GM18511 (cell line): ENCODE measurements around the gene LTB4R2.

Source experiments
- ATAC-seq: cut with Tn5 transposase; IDR thresholded peaks from one replicate; pipeline ENCODE4 v1.9.1; 2021; ENCODE audit warnings: mild to moderate bottlenecking, moderate library complexity; ENCODE audit not compliant: unreplicated experiment

LTB4R2 gene

DNA sequence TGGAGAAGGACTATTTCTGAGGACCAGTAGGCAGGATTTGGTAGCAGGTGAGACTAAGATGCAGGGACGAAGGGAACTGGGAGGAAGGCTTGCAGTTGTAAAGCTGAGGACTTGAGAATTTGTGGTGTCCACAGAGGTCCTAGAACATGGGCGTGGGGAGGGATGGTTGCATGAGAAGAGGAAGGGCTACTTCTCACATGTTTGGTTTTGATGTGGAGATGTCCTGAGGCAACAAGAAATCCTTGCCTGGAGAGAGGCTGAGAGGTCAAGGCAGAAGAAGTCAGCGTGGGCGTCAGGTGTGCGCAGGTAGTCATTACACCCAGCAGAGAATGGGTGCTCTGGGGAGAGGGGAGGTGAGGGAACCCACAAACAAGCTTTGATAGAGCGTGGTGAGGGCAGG is 32.9 kb upstream of the LTB4R2 start:
- ATAC-seq: no peak

DNA sequence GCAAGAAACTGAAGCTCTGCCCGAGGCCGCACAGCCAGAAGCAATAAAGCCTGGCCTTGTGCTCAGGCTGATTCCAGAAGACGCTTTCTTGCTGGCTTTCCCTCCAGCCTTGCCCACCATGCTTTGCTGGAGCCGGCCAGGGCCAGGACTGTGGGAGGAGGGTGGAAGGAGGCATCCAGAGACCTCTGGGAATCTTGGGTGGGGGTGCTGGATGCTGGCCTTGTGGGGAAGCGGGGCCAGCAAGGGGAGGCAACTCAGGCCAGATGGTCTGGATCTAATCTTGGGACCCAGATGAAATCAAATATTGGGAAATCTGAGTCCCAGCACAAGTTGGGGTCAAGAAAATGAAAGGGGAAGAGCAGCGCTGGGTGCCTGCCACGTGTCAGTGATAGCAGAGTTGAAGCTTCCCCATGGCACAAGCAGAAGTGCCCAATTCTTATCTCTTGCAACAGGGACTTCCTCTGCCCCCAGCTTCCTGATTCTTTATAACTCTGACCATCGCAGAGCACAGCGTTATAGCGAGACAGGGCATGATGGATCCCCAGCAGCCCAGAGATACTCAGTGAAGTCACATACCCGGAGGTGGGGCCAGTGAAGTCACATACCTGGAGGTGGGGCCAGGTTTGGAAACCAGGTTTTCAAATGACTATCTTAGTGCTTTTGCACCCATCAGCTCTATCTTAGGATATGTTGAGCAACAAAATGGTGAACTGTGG is 32.2 kb upstream of the LTB4R2 start:
- ATAC-seq: no peak

GRCh38 chr14:24278424-24278823 is 31.5 kb upstream of the LTB4R2 start:
- no peak for ATAC-seq

DNA sequence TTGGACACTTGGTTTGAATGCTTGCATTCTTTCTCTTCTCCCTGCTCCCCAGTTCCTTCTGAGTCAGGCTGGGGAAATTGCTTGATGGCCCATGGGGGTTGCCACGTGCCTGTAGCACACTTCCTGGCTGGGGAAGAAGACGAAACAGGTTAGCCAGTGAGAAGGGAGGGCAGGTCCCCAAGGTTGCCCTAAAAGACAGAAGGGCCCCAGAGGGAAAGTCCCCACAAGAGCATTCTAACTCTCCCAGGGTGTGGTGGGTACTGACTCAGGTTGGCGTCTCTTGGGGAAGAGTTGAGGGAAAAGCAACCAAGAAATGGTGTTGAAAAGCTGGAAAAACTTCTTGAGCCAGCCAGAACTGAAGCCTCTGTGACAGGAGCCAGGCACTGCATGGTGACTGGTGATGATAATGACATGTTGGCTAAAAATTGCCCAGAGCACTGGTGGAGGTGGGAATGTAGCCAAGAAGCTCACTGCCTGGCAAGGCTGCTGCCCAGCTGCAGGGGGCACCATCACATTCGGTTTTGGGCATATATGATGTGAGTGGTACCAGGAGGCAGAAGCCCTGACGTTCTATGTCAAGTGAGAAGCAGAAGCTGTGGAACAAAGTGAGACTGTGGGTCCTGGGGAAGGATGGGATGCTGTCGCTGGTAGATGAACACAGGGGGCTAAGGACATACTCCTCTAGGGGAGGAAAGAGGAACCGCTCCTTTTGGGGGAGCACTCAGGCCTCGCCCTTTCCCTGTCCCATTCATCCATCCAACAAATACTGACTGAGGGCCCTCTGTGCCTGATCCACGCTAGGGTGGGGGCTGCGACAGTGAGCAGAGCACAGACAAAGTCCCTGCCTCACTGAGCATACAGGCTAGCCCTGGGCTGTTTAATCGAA is 30.4 kb upstream of the LTB4R2 start:
- peak; percentile 85 for ATAC-seq

- no peak for ATAC-seq
These were observed 29.0 kb upstream of the LTB4R2 start for GRCh38 chr14:24280797-24281460.

- no peak for ATAC-seq
These were observed 28.3 kb upstream of the LTB4R2 start for GRCh38 chr14:24281636-24282035.

DNA sequence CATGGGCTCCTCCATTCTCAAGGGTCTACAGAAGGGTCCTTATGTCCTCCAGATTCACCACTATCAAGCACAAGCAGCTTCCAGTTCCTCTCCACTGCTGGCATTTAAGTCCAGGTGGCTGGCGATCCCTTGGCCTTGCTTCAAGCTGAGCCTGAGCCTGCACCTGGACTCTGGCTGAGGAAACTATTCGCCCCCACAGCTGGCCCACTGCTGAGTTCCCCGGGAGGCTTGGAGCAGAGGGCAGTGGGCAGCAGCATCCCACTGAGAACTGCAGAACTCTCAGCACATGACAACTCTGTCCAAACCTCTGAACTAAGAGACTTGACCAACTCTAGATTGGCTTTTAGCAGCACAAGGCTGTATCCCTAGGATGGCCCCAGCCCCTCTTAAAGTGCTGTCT is 27.2 kb upstream of the LTB4R2 start:
- no peak for ATAC-seq

- ATAC-seq: no peak
These were observed 26.0 kb upstream of the LTB4R2 start for GRCh38 chr14:24283796-24284460.

DNA sequence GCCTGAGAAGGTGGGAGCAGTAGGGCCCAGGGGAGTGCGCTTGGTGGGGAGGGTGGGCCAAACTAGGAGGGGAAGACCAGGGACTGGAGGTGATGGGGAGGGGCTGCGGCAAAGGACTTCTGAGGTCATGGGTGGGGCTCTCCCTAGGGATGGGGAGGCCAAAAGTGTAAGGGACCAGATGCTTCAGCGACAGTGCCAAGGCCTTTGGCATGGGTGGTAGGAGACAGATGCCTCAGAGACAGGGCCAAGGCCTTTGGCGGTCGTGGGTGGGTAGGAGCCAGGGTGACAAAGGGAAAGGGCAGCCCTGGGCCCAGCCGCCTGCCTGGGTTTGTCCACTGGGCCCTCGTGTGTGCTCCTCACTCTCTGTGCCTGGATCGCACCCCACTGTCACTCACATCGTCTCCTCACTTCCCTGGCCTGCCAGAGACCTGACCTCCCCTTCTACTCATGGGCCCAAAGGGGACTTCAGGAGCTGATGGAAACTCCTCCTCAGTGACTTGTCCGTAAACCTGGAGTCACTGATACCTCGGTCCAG is 25.4 kb upstream of the LTB4R2 start:
- no peak for ATAC-seq

GRCh38 chr14:24285351-24285750 is 24.6 kb upstream of the LTB4R2 start:
- ATAC-seq: no peak

- ATAC-seq: no peak
These were observed 22.9 kb upstream of the LTB4R2 start for GRCh38 chr14:24286996-24287395.

DNA sequence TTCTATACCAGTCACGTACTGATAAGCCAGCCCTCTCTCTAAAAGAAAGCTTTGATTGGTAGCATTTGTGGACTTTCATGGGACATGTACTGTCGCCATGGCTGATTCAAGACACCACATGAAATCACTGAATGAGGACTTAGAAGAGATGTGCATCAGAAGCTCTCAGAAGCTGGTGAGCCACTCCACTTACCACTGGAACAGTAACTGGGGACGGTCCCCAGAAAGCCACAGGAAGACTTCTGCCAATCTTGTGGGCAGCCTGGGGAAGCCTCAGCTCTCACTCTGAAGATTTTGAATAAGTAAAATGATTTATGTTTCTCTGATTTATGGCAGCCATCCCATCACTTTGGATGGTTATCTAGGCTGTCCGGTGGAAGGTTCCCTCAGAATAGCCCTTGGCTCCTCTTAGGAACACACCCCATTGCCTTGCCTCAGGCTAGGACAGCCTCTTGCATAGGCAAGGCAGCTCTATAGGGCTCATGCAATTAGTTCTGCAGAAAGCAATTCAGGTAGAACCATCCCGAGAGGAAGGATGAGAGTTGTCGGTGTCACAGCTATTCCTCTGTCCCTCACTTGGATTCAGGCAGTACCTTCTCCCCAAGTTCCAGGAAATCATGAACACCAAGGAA is 20.2 kb upstream of the LTB4R2 start:
- ATAC-seq: peak; percentile 79

DNA sequence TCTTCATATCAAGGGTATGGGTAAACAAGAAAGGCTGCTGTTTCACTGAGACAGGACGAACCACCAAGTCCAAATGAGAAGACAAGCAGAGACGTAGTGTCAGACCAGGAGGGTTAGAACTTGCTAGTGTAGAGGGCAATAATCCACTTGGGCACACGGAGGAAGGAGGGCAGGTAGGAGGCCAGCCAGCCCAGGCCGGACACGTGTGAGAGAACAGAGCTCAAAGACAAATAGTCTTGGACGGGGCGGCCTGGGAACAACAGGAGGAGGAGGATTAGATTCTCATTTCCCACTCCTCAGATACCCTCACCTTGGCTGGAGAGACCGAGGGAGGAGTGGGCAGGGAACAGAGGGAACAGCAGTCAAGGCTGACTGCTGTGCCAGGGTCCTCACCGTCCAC is 19.2 kb upstream of the LTB4R2 start:
- no peak for ATAC-seq

- no peak for ATAC-seq
These were observed 18.4 kb upstream of the LTB4R2 start for GRCh38 chr14:24291446-24292117.

- ATAC-seq: no peak
These were observed 17.7 kb upstream of the LTB4R2 start for GRCh38 chr14:24292118-24292807.

- ATAC-seq: no peak
These were observed 16.4 kb upstream of the LTB4R2 start for GRCh38 chr14:24293525-24293924.

DNA sequence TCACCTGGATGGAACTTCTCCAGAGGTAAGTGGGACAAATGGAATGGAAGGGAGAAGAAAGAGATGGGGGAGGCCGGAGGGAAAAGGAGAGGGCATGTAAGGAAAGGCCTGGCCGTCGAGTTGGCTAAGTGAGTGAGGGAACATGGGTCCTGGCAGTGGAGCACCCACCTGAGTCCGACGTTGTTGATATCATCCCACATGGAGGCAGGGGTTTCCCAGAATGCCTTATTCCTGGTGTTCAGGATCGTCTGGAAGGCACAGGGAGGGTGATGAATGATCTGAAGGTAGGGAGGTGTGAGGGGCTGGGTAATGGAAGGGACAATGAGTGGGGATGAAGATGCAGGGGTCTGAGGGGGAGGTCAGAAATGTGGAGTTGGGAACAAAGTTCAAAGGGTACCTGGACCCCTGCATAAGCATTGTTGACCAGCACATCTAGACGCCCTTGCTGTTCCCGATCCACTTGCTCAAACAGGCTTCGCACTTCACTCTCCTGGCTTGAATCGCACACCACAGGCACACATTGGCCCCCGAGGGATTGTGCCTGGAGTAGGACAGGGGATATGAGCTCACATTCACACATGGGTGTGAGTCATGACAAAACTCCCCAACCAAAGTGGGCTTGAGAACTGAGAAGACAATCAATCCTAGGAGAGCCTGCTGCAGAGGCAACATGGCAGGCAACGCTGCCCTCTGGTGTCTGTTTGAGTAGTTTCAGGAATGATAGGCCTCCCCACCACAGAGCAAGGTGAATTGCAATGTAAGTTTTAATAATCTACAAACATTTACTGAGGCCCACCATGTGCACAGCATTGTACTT is 13.4 kb upstream of the LTB4R2 start:
- ATAC-seq: peak; percentile 68

GRCh38 chr14:24297190-24297964 is 12.6 kb upstream of the LTB4R2 start:
- peak; percentile 27 for ATAC-seq
